22Rv1 (cell line): ENCODE measurements around the gene GAB2.

Experiments used
- H3K27ac ChIP-seq: fragments of 450-650 bp; 2 replicates; pipeline ENCODE4 v1.5.1; 2017
- CTCF ChIP-seq: fragments of 450-650 bp; IDR thresholded peaks from 2 replicates; pipeline ENCODE4 v1.5.1; 2017; ENCODE audit warnings: mild to moderate bottlenecking
- ZFX ChIP-seq: fragments of 450-650 bp; IDR thresholded peaks from 2 replicates; pipeline ENCODE4 v1.6.1; 2017; ENCODE audit warnings: antibody characterized with exemption, borderline replicate concordance

The GAB2 gene

DNA sequence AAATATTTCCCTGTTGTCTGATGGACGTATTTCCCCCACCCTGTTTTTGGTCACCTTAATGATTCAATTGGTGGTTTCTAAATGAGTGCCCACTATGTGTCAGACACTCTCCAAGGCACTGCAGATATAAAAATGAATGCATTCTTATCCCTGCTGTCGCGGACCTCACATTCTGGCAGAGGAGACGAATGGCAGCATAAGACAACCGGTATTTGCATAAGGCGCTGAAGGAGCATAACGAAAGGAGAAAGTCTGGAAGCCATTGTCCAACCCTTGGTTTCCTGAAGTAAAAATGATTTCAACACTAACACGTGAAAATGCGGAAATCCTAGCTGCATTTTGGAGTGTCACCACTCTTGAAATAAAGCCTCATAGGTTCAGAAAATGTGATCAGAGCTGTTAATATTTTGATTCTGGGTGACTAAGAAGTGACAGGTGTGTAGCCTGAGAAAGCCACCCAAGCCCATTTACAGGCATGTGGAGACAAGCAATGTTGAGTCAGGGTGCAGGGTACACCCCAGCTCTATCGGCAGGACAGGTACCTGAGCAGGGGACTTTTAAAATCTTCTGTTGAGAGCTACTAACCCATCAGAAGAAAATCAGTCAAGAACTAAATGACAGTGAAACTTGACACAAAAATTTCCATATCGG is 10.1 kb upstream of the GAB2 start:
- TF ChIP-seq ZFX, result no peak
- no peak for TF ChIP-seq CTCF
- no peak overlapping the region for H3K27ac ChIP-seq

DNA sequence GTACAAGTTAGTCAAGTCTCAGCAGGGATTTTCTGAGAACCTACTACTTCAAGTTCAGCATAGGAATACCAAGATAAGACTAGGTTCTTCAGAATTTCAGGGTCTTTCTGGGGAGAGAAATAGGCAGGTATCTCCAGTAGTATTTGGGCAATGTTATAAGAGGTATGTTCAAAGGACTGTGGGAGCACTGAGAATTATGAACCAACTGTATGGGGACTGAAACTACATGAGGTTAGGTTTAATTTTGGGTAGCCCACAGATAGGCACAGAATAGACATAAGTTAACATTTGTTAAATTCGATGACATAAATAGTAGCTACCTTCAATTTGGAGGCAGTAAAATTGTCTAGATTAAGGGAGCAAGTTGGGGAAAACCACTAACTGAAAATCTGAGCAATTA is 9.2 kb upstream of the GAB2 start:
- TF ChIP-seq ZFX (no peak), CTCF (no peak)
- H3K27ac ChIP-seq, result no peak overlapping the region

DNA sequence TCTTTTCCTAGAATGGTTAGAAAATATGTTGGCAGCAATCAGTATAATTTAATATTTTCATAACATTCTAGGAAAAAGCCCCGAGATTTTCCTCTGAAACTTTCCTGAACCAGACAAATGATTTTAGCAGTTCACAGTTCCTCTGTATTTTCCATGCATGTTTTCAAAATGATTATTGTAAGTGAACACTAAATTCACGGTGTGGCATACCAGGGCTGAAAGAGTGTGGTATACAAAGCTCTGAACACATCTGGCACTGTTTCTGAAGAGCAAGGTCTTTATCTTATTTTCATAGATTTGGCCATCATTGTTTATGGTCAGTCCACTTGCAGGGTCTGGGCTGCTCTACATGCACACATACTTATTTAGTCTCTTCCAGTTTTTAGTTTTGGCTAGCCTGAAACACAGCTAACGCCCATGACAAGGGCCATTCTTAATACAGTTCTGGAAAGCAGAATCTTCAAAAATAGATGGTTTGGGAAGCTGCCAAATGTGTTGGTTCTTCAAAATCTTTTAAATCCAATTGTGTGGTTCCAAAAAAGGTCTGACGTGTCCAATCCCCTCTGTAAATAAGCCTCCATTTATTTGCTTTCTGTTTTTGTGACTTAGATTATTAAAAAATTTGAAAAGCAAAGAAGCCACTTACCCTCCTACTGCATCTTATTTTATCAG is 7.9 kb upstream of the GAB2 start:
- no peak for TF ChIP-seq CTCF
- TF ChIP-seq ZFX, result no peak
- H3K27ac ChIP-seq, result no peak overlapping the region

DNA sequence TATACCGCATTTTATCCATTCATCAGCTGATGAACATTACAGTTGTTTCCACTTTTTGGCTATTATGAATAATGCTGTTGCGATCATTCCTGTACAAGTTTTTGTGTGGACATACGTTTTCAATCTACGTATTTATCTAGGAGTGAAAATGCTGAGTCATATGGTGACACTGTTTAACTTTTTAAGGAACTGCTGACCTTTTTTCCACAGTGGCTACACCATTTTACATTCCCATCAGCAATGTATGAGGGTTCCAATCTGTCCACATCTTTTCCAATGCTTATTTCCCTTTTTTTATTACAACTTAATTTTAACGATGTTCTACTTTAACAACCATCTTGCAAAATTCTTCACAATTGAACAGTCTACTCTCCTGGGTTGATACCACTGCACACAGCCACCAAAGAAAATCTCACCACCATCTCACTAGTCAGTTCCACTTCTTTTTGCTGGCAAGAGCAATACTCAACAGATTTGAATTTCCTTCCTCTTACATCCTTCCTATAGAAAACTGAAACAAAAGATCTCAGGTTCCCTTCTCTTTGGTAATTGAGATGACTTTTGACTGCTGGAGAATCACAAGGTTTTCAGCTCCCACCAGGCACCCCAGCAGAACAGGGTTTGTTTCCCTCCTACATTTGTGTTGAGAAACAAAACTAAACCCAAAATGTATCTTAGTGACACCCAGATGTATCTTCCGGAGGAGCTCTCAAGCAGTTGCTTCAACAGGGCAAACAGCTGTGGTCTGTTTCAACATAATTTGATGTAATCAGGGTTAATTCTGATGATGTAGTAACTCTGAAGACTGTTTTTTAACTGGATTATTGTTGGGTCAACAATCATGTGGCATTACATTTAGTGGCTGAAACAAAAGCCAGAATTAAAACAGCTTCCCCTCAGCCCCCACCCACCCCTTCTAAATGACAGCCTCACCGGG is 7.0 kb upstream of the GAB2 start:
- no peak for TF ChIP-seq CTCF
- no peak for TF ChIP-seq ZFX
- H3K27ac ChIP-seq, result no peak overlapping the region

DNA sequence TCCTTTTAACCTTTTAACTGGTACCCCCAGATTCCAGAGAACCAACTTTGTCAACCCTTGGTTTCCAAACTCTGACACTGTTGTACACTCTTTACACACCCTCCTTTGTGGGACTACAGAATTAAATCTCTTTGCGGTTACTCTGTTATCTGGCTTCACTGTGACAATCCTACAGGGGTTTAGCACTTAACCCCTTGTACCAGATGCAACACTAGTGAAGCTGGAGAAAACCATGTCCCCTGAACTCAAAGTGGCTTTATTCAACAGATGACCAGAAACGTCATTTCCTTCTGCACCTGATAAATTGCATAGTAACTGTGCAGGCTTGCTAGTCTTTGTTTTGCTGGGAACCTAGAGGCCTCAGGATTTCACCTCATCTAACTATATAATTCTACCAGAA is 5.6 kb upstream of the GAB2 start:
- H3K27ac ChIP-seq, result no peak overlapping the region
- TF ChIP-seq ZFX (no peak), CTCF (no peak)

DNA sequence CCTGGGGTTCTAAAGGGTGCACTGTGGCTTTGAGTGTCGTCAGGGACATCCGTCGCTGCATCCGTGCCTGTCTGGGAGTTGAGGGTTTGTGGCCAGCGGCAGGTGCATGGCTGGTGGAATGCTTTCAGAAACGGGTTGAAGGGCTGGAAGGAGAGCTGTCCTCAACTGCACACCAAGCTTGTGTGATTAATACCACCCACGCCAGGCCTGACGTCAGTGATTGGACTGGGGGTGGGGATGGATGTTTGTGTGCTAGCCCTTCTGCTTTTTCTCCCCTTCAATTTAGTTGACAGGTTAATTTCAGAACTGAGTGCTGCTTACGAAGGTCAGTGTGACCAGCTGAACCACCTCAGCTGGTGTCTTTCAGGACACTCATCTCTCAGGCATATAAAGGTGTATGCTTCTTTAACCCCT is 3.2 kb upstream of the GAB2 start:
- no peak overlapping the region for H3K27ac ChIP-seq
- TF ChIP-seq ZFX (no peak), CTCF (no peak)
